ENCODE data around the gene CNTN4. TPM values are rescaled to one million over a fixed set of nuclear protein-coding genes. Genes with fewer than 3 reads are reported as not detected.

CNTN4 gene
- total and polyA plus RNA-seq, 2 of the 8 experiments (the other 6 are each of a cell fraction or from before 2014, with no cell fraction given) = 0.41 to 2.2 TPM

- WGBS, 2 experiments (ENCODE audit: extremely low coverage in 1 of 2, insufficient coverage in 1 of 2, insufficient read length in 1 of 2, insufficient replicate concordance in 2 of 2, low coverage in 1 of 2, low lambda C conversion rate in 2 of 2, missing lambda C conversion rate in 1 of 2) = 90% methylated on average over 4 of the region's 4 CpGs; no CpG with 5 or more reads in 1 of the 2 experiments
- Histone ChIP-seq H3K27ac (ENCODE audit: low read depth, low read length) (no peak overlapping the region), H3K4me2 (ENCODE audit: insufficient read depth in 1 of 2, low read depth in 2 of 2, low read length in 2 of 2) (no peak overlapping the region), H2AK5ac (ENCODE audit: low read depth, low read length) (no peak overlapping the region), H2BK12ac (ENCODE audit: low read depth, low read length) (no peak overlapping the region), H3K27me3 (replicated peaks in 1 of 4; ENCODE audit: control insufficient read depth in 3 of 4, extremely low read depth in 1 of 4, insufficient read depth in 3 of 4, low read length in 3 of 4) (no peaks in the 10 kb centered on the region), H2BK15ac (ENCODE audit: low read length) (no peak overlapping the region), H3K79me1 (ENCODE audit: low read depth, low read length) (no peaks in the 10 kb centered on the region), H3K4ac (replicated peaks; ENCODE audit: insufficient read length, low read depth, low read length) (no peak overlapping the region), H2AFZ (ENCODE audit: low read length) (no peak overlapping the region), H3K23me2 (ENCODE audit: low read depth, low read length) (no peaks in the 10 kb centered on the region), H4K91ac (replicated peaks; ENCODE audit: insufficient read length, low read length) (no peak overlapping the region), H2BK5ac (ENCODE audit: low read depth, low read length) (no peak overlapping the region), H2BK20ac (ENCODE audit: low read length) (no peak overlapping the region), H3K4me1 (replicated peaks in 1 of 4; ENCODE audit: control insufficient read depth in 3 of 4, insufficient read depth in 4 of 4, low read length in 3 of 4) (no peaks in the 10 kb centered on the region), H4K5ac (ENCODE audit: insufficient read length, low read depth, low read length) (no peak overlapping the region), H3K56ac (replicated peaks; ENCODE audit: insufficient read length, low read depth, low read length) (no peak overlapping the region), H4K20me1 (replicated peaks in 1 of 2; ENCODE audit: control insufficient read depth in 1 of 2, insufficient read depth in 2 of 2, low read length in 2 of 2) (no peaks in the 10 kb centered on the region), H2BK120ac (replicated peaks; ENCODE audit: low read depth, low read length) (no peak overlapping the region), H3K14ac (ENCODE audit: insufficient read length) (no peak overlapping the region), H3K4me3 (ENCODE audit: extremely low read depth in 1 of 4, insufficient read depth in 2 of 4, low read depth in 3 of 4, low read length in 4 of 4) (no peak overlapping the region), H3K9me3 (ENCODE audit: insufficient read depth in 2 of 2, low read depth in 1 of 2, low read length in 1 of 2) (no peaks in the 10 kb centered on the region), H3K36me3 (ENCODE audit: control insufficient read depth in 2 of 4, insufficient read depth in 4 of 4, low read length in 3 of 4) (no peaks in the 10 kb centered on the region), H3K23ac (ENCODE audit: insufficient read length) (no peak overlapping the region), H3K79me2 (ENCODE audit: control insufficient read depth in 1 of 2, insufficient read depth in 2 of 2, low read length in 2 of 2) (no peaks in the 10 kb centered on the region), H3K9ac (replicated peaks in 1 of 4; ENCODE audit: extremely low read depth in 1 of 4, low read depth in 3 of 4, low read length in 3 of 4) (no peak overlapping the region), H4K8ac (ENCODE audit: extremely low read depth, insufficient read depth, low read length) (no peak overlapping the region), H3K18ac (ENCODE audit: extremely low read depth, low read length) (no peak overlapping the region)
- FAIRE-seq = no peak
- ChIA-PET POLR2A (ENCODE audit: partially characterized antibody) (no interaction called here), CTCF (ENCODE audit: partially characterized antibody) (interaction anchor here (0.6 kb wide), 1 partner anchor 219 kb away, joined by 3 read pairs; no protein-coding TSS in a partner anchor)
- DNase-seq (ENCODE audit: low read depth in 1 of 2, low spot score in 2 of 2) = no peak
- TF ChIP-seq BACH1 (IDR thresholded peaks at IDR 0.05; ENCODE audit: low read length) = no peak
- TF ChIP-seq SUZ12 (IDR thresholded peaks at IDR 0.05; ENCODE audit: low read length) = no peak
- TF ChIP-seq E2F6 (IDR thresholded peaks at IDR 0.05) = no peak
Observed at GRCh38 chr3:2456788-2457187, 358.1 kb downstream of the CNTN4 start.
